GM18498 (cell line): ENCODE data around the gene ATP1B2.
"Not testable (repeated sequence)": the region's sequence is repeated elsewhere in the genome, so short reads cannot be mapped to it uniquely, and the experiment has no call there.

ENCODE experiments used
- ATAC-seq: cut with Tn5 transposase; IDR thresholded peaks from one replicate; pipeline ENCODE4 v1.9.1; 2021; ENCODE audit warnings: mild to moderate bottlenecking, moderate library complexity; ENCODE audit not compliant: unreplicated experiment

ATP1B2 gene

DNA sequence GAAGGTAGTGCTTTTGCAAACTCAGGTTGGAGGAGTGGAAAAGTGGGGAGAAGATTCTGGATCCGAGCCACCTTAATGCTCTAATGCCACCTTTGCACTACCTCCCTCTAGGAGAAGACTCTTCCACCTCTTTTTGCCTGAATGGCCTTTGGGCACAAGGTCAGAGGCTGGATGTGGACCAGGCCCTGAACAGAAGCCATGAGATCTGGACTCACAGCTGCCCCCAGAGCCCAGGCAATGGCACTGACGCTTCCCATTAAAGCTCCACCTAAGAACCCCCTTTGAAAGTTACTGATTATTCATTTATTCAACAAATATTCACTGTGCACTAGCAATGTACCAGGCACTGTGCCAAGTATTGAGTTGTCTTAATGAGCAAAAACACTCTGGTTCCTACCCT, 17.6 kb upstream of the ATP1B2 start:
- no peak for ATAC-seq

GRCh38 chr17:7634384-7634783, 16.3 kb upstream of the ATP1B2 start:
- no peak for ATAC-seq

GRCh38 chr17:7636163-7636562, 14.6 kb upstream of the ATP1B2 start:
- no peak for ATAC-seq

DNA sequence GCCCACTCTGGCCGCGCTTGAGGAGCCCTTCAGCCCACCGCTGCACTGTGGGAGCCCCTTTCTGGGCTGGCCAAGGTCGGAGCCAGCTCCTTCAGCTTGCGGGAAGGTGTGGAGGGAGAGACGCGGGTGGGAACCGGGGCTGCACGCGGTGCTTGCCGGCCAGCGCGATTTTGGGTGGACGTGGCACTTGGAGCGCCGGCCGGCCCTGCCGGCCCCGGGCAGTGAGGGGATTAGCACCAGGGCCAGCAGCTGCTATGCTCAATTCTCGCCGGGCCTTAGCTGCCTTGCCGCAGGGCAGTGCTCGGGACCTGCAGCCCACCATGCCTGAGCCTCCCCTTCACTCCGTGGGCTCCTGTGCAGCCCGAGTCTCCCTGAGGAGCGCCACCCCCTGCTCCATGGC, 9.9 kb upstream of the ATP1B2 start:
- ATAC-seq = no peak

DNA sequence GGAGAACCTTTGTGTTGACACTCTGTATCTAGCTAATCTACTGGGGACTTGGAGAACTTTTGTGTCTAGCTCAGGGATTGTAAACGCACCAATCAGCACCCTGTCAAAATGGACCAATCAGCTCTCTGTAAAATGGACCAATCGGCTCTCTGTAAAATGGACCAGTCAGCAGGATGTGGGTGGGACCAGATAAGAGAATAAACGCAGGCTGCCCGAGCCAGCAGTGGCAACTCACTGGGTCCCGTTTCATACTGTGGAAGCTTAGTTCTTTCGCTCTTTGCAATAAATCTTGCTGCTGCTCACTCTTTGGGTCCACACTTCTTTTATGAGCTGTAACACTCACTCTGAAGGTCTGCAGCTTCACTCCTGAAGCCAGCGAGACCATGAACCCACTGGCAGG, 9.1 kb upstream of the ATP1B2 start:
- not testable (repeated sequence) for ATAC-seq

- ATAC-seq = no peak
These were observed 6.0 kb upstream of the ATP1B2 start for GRCh38 chr17:7644775-7645174.

DNA sequence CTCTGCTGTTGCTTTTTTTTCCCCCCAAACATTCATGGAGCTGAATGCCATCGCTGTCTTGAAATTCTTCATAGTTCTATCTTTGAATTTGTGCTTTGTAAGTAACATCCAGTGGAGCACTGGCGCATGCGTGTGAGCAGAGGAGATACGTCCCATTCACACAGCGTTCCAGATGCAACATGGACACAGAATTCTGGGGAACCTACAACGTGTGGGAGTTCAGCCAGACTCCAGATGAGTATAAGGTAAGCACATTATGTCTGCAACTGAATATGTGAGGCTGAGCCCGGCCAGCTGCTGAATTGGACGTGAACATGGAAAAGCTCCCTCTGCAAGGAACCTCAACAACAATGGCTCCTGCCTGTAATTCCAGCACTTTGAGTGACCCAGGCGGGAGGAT, 4.3 kb upstream of the ATP1B2 start:
- ATAC-seq = no peak

- no peak for ATAC-seq
These were observed 3.7 kb upstream of the ATP1B2 start for GRCh38 chr17:7647018-7647417.

DNA sequence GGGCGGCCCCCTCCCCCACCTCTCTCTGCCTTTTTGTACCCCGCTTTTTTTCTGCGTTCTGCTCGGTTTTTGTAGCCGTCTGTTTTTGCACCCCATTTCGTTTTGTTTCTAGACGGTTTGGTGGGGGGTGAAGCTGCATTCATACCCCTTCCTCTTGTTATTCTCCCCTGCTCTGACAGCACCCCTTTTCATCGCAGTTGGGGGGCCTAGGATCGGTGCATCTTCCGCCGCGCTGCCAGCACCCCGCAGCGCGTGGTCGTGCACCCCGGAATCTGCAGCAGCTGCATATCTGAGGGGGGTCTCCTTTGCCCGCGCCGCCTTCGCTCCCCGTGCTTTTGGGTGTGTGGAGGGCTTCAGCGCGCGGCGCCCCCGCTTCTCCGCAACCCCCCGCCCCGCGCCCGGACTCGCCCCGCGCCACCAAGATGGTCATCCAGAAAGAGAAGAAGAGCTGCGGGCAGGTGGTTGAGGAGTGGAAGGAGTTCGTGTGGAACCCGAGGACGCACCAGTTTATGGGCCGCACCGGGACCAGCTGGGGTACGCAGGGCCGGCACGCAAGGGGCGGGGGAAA, 455 bp downstream of the ATP1B2 start:
- no peak for ATAC-seq

GRCh38 chr17:7651665-7652387, 1.1 kb downstream of the ATP1B2 start:
- no peak for ATAC-seq

- ATAC-seq = no peak
These were observed 1.9 kb downstream of the ATP1B2 start for GRCh38 chr17:7652388-7653356.

DNA sequence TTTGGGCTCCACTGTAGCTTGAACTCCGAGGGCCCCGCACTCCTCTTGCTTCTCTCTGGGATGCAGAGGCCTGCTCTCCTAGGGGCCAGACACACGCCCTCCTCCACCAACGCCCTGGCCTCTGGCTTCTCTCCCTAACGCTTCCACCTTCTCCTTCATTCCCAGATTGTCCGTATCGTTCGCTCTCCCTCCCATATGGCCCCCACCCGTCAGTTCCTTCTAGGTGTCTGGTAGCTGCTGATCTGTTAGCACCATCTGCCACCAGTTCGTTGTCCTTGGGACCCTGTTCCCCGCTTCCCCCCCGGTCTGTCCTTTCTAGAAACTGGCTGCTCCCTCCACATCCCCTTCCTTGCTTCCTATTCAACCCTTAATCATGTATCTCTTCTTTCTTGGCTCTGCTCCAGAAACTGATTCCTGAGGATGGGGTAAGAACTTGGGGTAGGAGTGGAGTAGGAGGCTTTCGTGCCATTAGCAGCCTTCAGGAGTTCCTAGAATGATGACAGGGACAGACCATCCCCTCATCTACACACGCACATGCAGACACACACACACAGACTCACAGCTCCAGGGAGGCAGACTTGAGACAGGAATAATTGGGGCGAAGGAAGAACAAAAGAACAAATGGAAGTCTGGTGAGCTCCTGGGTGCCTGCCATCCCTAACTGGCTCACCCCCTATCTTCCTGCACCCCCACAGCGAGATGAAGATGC, 4.3 kb downstream of the ATP1B2 start:
- ATAC-seq = no peak

- ATAC-seq = no peak
These were observed 4.8 kb downstream of the ATP1B2 start for GRCh38 chr17:7655541-7655840.

DNA sequence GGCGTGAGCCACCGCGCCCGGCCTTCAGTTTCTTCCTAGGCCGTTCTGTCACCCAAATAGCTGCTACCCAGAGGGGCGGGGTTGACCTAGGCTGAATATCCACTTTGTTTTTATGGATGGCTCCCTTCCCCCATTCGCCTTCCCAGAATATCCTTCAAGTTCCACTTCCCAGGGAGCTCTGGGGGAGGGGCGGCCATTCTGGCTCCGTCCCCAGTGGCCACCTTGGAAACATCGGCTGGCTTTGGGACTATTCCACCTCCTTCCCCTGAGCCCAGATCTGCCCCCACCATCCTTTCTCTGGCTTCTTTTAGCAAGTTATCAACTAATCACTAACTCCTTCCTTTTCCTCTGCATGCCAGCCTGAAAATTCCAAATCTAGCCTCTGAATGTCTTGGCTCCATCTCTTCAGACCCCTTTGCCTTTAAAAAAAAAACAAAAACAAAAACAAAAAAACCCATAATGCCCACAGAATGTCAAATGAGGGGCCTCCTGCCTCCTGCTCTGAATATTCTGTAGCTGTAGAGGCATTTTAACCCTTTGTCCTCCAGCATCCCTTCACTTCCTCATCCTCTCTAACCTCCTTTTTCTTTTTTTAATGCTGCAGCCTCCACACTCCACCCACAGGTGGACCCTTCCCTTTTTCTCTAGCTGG, 6.4 kb downstream of the ATP1B2 start:
- no peak for ATAC-seq

- no peak for ATAC-seq
These were observed 17.1 kb downstream of the ATP1B2 start for GRCh38 chr17:7667656-7668406.

GRCh38 chr17:7668482-7668881, 17.8 kb downstream of the ATP1B2 start:
- ATAC-seq = no peak

GRCh38 chr17:7673239-7673638, 22.5 kb downstream of the ATP1B2 start:
- ATAC-seq = no peak

DNA sequence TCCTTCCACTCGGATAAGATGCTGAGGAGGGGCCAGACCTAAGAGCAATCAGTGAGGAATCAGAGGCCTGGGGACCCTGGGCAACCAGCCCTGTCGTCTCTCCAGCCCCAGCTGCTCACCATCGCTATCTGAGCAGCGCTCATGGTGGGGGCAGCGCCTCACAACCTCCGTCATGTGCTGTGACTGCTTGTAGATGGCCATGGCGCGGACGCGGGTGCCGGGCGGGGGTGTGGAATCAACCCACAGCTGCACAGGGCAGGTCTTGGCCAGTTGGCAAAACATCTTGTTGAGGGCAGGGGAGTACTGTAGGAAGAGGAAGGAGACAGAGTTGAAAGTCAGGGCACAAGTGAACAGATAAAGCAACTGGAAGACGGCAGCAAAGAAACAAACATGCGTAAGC, 24.2 kb downstream of the ATP1B2 start:
- no peak for ATAC-seq

- no peak for ATAC-seq
These were observed 25.8 kb downstream of the ATP1B2 start for GRCh38 chr17:7676533-7676932.

DNA sequence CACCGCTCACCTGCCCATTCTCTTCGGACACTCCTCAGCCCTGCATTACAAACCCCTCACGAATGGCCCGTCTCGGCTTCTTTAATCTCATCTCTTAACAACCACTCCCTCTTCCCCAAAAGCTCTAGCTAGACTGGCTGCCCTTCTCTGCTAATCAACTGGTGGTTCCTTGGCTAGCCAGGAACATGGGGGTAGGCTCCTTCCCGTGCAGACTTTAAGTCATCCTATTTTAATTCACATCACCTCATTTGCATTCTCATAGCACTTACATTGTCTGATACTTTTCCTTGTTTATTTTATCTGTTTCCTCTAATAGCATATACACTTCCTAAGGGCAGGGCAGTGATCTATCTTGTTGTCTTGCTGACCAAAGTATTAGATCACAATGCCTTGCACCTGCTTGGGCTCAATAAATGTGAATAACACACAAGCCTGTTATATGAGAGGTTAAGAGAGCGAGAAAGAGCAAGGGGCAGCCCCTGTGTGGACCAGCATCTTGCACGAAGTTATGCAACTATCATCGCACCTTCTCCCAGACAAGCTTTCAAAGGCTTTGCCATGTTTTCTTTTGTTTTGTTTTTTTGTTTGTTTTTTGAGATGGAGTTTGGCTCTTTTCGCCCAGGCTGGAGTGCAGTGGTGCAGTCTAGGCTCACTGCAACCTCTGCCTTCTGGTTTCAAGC, 26.8 kb downstream of the ATP1B2 start:
- no peak for ATAC-seq
